Brain microvascular endothelial cell (primary cell): ENCODE measurements around the gene LIPM.

ENCODE experiments used
- DNase-seq: peaks from one replicate; pipeline ENCODE4 v3.0.0-alpha.2; 2020
- H3K27ac ChIP-seq: fragments of 250-450 bp; sonication (Bioruptor Pico); 2 replicates; pipeline ENCODE4 v1.5.1; 2020; ENCODE audit warnings: mild to moderate bottlenecking, moderate library complexity
- H3K27me3 ChIP-seq: fragments of 250-450 bp; sonication (Bioruptor Pico); replicated peaks from 2 replicates; pipeline ENCODE4 v1.5.1; 2020; ENCODE audit warnings: mild to moderate bottlenecking
- H3K36me3 ChIP-seq: fragments of 250-450 bp; sonication (Bioruptor Pico); replicated peaks from 2 replicates; pipeline ENCODE4 v1.5.1; 2020; ENCODE audit warnings: mild to moderate bottlenecking
- H3K4me3 ChIP-seq: 2 replicates; pipeline ENCODE4 v1.5.1; 2011; ENCODE audit warnings: low read depth, mild to moderate bottlenecking, control low read depth, low read length, moderate library complexity
- in situ Hi-C: cut with HindIII; loops from 2 replicates; pipeline ENCODE4 v1.10.0; 2017; ENCODE audit warnings: low sequenced_read_pairs, low pct_ligation_motif_present
- TF ChIP-seq, protein P1 (sequence below): IDR thresholded peaks from 2 replicates; pipeline ENCODE4 v1.5.1; 2011; ENCODE audit warnings: low read depth, mild to moderate bottlenecking, moderate library complexity, low read length, control low read depth, inconsistent platforms; ENCODE audit errors: missing control alignments

The LIPM gene

DNA sequence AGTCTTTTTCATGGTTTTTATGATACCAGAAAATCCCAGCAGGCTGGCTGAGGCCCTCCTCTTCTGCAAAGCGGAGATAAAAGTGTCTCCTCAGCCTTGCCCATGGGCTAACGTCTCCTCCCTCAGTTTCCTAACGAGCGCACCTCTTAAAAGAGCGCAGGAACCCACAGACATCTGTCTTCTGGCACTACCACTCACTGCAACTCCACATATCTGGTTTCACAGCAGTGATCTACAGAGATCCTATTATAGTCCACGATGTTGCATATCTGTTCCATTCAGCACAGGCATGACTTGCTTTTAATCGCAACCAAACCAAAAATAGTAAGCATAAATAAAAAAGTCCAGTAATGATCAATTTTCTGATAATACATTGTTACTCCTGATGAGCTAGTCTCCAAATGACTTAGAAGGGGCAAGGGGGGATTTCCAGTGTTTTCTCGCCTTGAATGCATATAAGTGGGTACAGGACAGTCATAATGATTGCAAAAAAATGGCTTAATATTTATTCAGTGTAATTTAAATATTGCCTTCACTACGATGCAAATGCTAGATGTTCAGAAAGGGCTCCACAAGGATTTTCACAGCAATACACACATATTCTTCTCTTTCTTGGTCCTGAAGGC, 28.2 kb downstream of the LIPM start:
- TF ChIP-seq, protein P1, sequence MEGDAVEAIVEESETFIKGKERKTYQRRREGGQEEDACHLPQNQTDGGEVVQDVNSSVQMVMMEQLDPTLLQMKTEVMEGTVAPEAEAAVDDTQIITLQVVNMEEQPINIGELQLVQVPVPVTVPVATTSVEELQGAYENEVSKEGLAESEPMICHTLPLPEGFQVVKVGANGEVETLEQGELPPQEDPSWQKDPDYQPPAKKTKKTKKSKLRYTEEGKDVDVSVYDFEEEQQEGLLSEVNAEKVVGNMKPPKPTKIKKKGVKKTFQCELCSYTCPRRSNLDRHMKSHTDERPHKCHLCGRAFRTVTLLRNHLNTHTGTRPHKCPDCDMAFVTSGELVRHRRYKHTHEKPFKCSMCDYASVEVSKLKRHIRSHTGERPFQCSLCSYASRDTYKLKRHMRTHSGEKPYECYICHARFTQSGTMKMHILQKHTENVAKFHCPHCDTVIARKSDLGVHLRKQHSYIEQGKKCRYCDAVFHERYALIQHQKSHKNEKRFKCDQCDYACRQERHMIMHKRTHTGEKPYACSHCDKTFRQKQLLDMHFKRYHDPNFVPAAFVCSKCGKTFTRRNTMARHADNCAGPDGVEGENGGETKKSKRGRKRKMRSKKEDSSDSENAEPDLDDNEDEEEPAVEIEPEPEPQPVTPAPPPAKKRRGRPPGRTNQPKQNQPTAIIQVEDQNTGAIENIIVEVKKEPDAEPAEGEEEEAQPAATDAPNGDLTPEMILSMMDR = no peak
- no peak overlapping the region for H3K27ac ChIP-seq

DNA sequence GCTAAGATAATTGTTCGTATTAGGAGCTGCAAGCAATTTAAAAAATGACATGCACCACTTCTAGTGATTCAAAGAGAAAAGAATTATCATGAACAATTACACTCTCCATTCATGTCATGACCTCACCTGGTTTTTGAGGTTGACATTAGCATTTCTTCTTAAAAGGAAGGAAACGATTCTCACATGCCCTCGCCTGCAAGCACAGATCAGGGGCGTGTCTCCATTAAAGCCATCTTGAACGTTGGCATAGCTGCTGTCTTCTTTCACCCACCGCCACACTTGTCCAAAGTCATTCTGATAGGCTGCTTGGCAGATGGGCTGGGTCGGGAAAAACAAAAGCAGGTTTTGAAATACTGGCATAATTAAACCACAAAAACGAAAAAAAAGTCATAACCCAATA, 29.2 kb downstream of the LIPM start:
- Histone ChIP-seq H3K27ac (no peak overlapping the region), H3K36me3 (no peaks in the 10 kb centered on the region), H3K4me3 (no peak overlapping the region), H3K27me3 (no peaks in the 10 kb centered on the region)
- in situ Hi-C loops = no loop called here
- DNase-seq = no peak
- TF ChIP-seq, protein P1 = no peak

More for the DNA sequence above, 28.2 kb downstream of the LIPM start:
- no peak for DNase-seq
- no peaks in the 10 kb centered on the region for H3K36me3 ChIP-seq
- no peaks in the 10 kb centered on the region for H3K27me3 ChIP-seq
- no peak overlapping the region for H3K4me3 ChIP-seq
- in situ Hi-C loops = no loop called here

DNA sequence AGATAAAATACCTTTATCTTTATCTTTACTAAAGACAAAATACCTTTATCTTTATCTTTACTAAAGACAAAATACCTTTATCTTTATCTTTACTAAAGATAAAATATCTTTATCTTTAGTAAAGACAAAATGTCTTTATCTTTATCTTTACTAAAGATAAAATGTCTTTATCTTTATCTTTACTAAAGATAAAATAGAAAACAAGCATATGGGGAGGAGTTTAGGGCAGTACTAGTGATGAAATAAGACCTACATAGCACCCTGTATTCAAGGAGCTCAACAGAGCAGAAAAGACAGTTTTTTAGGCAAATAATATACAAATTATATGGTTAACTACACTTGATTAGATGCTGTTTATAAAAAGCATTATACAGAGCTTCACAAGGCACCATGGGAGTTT, 29.8 kb downstream of the LIPM start:
- Histone ChIP-seq H3K4me3 (no peak overlapping the region), H3K27ac (no peak overlapping the region), H3K36me3 (no peaks in the 10 kb centered on the region), H3K27me3 (no peaks in the 10 kb centered on the region)
- TF ChIP-seq, protein P1 = no peak
- no peak for DNase-seq
- in situ Hi-C loops = no loop called here

DNA sequence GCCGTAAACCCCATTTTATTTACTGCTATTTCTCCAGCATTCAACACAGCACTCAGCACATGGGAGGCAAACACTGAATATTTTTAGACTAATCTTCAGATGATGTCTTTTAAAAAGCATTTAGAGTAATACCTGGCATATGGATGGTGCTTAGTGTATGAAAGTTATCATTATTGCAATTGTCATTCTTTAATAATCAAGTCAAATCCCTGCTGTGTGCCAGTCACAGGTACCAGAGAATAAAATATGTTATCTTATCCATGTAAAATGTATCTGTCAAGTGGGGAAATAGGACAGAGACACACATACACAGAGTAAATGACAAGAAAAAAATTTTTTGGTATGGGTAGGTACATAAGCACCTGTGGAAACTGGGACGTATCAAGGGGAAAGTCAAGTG, 30.6 kb downstream of the LIPM start:
- in situ Hi-C loops = no loop called here
- Histone ChIP-seq H3K27ac (no peak overlapping the region), H3K4me3 (no peak overlapping the region), H3K27me3 (no peaks in the 10 kb centered on the region), H3K36me3 (no peaks in the 10 kb centered on the region)
- TF ChIP-seq, protein P1 = no peak
- DNase-seq = no peak

DNA sequence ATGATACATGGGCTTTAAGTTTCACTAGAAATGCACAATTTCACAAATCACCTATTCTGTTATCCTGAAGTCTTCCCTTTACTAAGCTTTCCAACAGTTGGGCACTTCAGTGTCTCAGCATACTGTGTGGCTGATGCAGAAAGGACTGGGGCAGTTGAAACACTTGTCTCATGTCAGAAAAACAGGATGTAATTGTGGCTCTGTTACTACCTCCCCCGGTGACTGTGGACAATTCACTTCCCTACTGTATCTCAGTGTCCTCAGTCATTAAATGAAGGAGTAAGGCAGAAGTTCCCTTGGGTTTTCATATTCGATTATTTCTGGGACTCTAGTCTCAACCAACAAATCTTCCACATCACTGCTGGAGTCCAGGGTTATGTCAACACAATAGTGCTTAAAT, 31.2 kb downstream of the LIPM start:
- H3K27me3 ChIP-seq = no peaks in the 10 kb centered on the region
- TF ChIP-seq, protein P1 = no peak
- H3K4me3 ChIP-seq = no peak overlapping the region
- no peak for DNase-seq
- no peaks in the 10 kb centered on the region for H3K36me3 ChIP-seq
- H3K27ac ChIP-seq = no peak overlapping the region
- in situ Hi-C loops = no loop called here
